Right renal cortex interstitium (tissue), 3 donors: Measurements from ENCODE around the gene MLXIPL. TPM values are rescaled to one million over a fixed set of nuclear protein-coding genes. Genes with fewer than 3 reads are reported as not detected.
"Not testable (repeated sequence)": the region's sequence is repeated elsewhere in the genome, so short reads cannot be mapped to it uniquely, and the experiment has no call there.

Experiments
- DNase-seq, 3 donors: peaks; one replicate each; pipeline ENCODE4 v3.0.0-alpha.2; 2013; ENCODE audit warnings: low read depth in 3 of 3, low spot score in 2 of 3
- polyA plus RNA-seq, 3 donors: library from polyadenylated mRNA; unstranded; fragments of 120-200 nt; gene quantifications; one replicate each; pipeline ENCODE4 v1.2.1, GENCODE V29; 2013; ENCODE audit not compliant: insufficient read length in 3 of 3

The MLXIPL gene
- polyA plus RNA-seq, 3 donors: 1.5 to 3.4 (median 2.9) TPM

- no peak for DNase-seq
These were observed 8.4 kb downstream of the MLXIPL start for GRCh38 chr7:73615886-73616285.

GRCh38 chr7:73614937-73615336 lies 9.4 kb downstream of the MLXIPL start:
- not testable (repeated sequence) for DNase-seq

- no peak for DNase-seq
These were observed 10.2 kb downstream of the MLXIPL start for GRCh38 chr7:73613954-73614735.

- no peak for DNase-seq
These were observed 11.6 kb downstream of the MLXIPL start for GRCh38 chr7:73612598-73613269.

GRCh38 chr7:73611017-73611555 lies 13.2 kb downstream of the MLXIPL start:
- DNase-seq: no peak

GRCh38 chr7:73610105-73610504 lies 14.2 kb downstream of the MLXIPL start:
- no peak for DNase-seq

GRCh38 chr7:73607692-73607983 lies 16.7 kb downstream of the MLXIPL start:
- not testable (repeated sequence) for DNase-seq

- DNase-seq: no peak
These were observed 17.3 kb downstream of the MLXIPL start for GRCh38 chr7:73606801-73607691.

GRCh38 chr7:73605601-73606220 lies 18.6 kb downstream of the MLXIPL start:
- DNase-seq: no peak

GRCh38 chr7:73602721-73603651 lies 21.3 kb downstream of the MLXIPL start:
- DNase-seq: no peak

GRCh38 chr7:73599916-73600315 lies 24.4 kb downstream of the MLXIPL start:
- DNase-seq: no peak

GRCh38 chr7:73599151-73599882 lies 25.0 kb downstream of the MLXIPL start:
- no peak for DNase-seq

GRCh38 chr7:73597978-73598782 lies 26.1 kb downstream of the MLXIPL start:
- DNase-seq: no peak

GRCh38 chr7:73596191-73597065 lies 27.9 kb downstream of the MLXIPL start:
- DNase-seq: no peak

GRCh38 chr7:73595358-73595757 lies 29.0 kb downstream of the MLXIPL start:
- DNase-seq: no peak

- DNase-seq: no peak
These were observed 30.9 kb downstream of the MLXIPL start for GRCh38 chr7:73593207-73594045.
